HL-60 (cell line): ENCODE measurements around the gene LRMDA.
A peak's percentile ranks its signal among the peaks of the same experiment; 100 is the strongest.

Experiments used
- DNase-seq, 2 experiments: peaks; one replicate each; pipeline ENCODE4 v3.0.0-alpha.2; 2010 to 2020; ENCODE audit warnings: low read depth in 1 of 2, low spot score in 1 of 2
- H3K27ac ChIP-seq: fragments of 250-450 bp; sonication (Bioruptor Pico); replicated peaks from 2 replicates; pipeline ENCODE4 v1.5.1; 2020; ENCODE audit warnings: mild to moderate bottlenecking, moderate library complexity
- H3K27me3 ChIP-seq: fragments of 250-450 bp; sonication (Bioruptor Pico); 2 replicates; pipeline ENCODE4 v1.5.1; 2021; ENCODE audit warnings: mild to moderate bottlenecking, moderate library complexity; ENCODE audit not compliant: insufficient read depth, poor library complexity, severe bottlenecking
- H3K4me3 ChIP-seq: replicated peaks from 2 replicates; pipeline ENCODE4 v1.5.1; 2011; ENCODE audit warnings: mild to moderate bottlenecking, control low read depth, low read length; ENCODE audit not compliant: insufficient read depth
- GABPA ChIP-seq: IDR thresholded peaks from 2 replicates; pipeline ENCODE4 v1.6.1; 2012; ENCODE audit warnings: low read depth
- POLR2AphosphoS5 ChIP-seq: IDR thresholded peaks from 2 replicates; pipeline ENCODE4 v1.6.1; 2012; ENCODE audit warnings: low read depth
- SPI1 ChIP-seq: IDR thresholded peaks from 2 replicates; pipeline ENCODE4 v1.6.1; 2012; ENCODE audit warnings: low read depth, mild to moderate bottlenecking, borderline replicate concordance
- TF ChIP-seq, protein P1 (sequence below): IDR thresholded peaks from one replicate; pipeline ENCODE4 v1.5.1; 2011; ENCODE audit warnings: low read length, control low read depth, inconsistent platforms; ENCODE audit not compliant: insufficient read depth
- TF ChIP-seq, protein P2 (sequence below): IDR thresholded peaks from 2 replicates; pipeline ENCODE4 v1.6.1; 2012; ENCODE audit warnings: low read depth; ENCODE audit not compliant: insufficient replicate concordance

Gene LRMDA

DNA sequence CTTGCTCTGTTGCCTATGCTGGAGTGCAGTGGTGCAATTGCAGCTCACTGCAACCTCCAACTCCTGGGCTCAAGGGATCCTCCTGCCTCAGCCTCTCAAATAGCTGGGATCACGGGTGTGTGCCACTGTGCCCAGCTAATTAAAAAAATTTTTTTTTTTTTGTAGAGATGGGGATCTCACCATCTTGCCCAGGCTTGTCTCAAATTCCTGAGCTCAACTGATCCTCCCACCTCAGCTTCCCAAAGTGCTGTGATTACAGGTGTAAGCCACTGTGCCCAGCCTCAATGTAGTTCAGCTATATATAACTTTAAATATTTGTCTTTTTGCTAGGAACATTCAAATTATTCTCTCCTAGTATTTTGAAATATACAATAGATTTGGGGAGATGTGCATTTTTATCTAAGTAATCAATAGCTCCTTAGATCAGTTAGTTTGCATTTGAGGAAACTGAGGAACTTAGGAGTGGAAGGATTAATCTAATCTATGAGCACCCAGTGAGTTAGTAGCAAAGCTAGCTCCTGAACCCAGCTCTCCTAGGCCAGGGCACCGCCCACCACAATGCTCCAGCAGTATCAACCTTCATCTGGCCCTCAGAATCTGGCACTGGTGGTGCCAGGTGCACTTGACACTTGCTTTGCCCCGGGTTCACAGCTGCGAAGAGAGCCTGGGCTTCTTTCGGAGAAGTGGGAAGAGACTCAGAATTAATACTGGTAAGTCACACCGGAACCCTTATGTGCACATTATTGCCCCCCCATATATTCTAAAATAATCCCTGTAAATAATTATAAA lies 5.9 kb upstream of the LRMDA start:
- no peak overlapping the region for H3K27ac ChIP-seq
- no peak for DNase-seq
- no peak overlapping the region for H3K4me3 ChIP-seq
- no peak for TF ChIP-seq GABPA
- TF ChIP-seq, protein P1, sequence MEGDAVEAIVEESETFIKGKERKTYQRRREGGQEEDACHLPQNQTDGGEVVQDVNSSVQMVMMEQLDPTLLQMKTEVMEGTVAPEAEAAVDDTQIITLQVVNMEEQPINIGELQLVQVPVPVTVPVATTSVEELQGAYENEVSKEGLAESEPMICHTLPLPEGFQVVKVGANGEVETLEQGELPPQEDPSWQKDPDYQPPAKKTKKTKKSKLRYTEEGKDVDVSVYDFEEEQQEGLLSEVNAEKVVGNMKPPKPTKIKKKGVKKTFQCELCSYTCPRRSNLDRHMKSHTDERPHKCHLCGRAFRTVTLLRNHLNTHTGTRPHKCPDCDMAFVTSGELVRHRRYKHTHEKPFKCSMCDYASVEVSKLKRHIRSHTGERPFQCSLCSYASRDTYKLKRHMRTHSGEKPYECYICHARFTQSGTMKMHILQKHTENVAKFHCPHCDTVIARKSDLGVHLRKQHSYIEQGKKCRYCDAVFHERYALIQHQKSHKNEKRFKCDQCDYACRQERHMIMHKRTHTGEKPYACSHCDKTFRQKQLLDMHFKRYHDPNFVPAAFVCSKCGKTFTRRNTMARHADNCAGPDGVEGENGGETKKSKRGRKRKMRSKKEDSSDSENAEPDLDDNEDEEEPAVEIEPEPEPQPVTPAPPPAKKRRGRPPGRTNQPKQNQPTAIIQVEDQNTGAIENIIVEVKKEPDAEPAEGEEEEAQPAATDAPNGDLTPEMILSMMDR, result no peak
- H3K27me3 ChIP-seq, result no peaks in the 10 kb centered on the region

DNA sequence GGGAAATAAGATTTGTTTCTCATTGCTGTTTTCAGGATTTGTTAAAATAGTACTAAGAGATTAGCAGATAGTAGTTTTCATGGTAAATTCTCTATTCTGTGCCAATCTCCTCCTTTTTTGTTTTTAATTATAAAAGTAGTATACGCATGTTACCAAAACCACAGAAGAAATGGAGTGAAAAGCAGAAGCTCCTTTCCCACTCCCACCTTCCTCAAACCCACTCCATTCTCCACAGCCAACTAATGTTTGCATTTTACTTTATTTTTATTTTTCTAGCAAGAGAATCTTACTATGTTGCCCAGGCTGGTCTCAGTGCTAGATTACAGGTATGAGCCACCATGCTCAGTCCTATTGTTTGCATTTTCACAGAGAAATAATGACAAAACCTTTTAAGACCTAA lies 4.5 kb upstream of the LRMDA start:
- Histone ChIP-seq H3K27ac (peak overlapping the region; percentile 23; the same call in 1 of the 2 replicates), H3K27me3 (no peaks in the 10 kb centered on the region), H3K4me3 (no peak overlapping the region)
- TF ChIP-seq SPI1, result no peak; the same call in 1 of the 2 replicates
- no peak for TF ChIP-seq POLR2AphosphoS5
- DNase-seq, result no peak

DNA sequence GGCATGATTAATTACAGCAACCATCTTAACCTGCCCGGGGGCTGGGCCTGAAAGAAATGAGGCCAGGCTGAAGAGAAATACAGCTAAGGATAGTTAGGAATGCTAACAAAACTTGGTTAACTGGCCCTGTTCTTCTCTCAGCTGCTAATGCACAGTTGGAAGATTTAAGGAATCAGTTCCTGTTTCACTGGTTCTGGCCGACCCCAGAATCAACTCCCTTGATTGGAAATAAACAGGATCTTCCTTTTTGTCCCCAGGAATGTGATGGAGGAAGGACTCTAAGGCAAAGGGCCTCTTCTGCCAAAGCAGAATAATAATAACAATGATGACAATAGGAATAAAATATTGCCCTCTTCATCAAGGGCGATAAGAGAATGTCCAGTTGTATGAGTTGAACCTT lies 3.5 kb upstream of the LRMDA start:
- Histone ChIP-seq H3K27ac (no peak overlapping the region), H3K27me3 (no peaks in the 10 kb centered on the region), H3K4me3 (no peak overlapping the region)
- TF ChIP-seq, protein P1, result no peak
- TF ChIP-seq, protein P2, sequence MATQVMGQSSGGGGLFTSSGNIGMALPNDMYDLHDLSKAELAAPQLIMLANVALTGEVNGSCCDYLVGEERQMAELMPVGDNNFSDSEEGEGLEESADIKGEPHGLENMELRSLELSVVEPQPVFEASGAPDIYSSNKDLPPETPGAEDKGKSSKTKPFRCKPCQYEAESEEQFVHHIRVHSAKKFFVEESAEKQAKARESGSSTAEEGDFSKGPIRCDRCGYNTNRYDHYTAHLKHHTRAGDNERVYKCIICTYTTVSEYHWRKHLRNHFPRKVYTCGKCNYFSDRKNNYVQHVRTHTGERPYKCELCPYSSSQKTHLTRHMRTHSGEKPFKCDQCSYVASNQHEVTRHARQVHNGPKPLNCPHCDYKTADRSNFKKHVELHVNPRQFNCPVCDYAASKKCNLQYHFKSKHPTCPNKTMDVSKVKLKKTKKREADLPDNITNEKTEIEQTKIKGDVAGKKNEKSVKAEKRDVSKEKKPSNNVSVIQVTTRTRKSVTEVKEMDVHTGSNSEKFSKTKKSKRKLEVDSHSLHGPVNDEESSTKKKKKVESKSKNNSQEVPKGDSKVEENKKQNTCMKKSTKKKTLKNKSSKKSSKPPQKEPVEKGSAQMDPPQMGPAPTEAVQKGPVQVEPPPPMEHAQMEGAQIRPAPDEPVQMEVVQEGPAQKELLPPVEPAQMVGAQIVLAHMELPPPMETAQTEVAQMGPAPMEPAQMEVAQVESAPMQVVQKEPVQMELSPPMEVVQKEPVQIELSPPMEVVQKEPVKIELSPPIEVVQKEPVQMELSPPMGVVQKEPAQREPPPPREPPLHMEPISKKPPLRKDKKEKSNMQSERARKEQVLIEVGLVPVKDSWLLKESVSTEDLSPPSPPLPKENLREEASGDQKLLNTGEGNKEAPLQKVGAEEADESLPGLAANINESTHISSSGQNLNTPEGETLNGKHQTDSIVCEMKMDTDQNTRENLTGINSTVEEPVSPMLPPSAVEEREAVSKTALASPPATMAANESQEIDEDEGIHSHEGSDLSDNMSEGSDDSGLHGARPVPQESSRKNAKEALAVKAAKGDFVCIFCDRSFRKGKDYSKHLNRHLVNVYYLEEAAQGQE, result no peak
- TF ChIP-seq SPI1 (no peak), GABPA (no peak), POLR2AphosphoS5 (no peak)
- DNase-seq, result no peak

DNA sequence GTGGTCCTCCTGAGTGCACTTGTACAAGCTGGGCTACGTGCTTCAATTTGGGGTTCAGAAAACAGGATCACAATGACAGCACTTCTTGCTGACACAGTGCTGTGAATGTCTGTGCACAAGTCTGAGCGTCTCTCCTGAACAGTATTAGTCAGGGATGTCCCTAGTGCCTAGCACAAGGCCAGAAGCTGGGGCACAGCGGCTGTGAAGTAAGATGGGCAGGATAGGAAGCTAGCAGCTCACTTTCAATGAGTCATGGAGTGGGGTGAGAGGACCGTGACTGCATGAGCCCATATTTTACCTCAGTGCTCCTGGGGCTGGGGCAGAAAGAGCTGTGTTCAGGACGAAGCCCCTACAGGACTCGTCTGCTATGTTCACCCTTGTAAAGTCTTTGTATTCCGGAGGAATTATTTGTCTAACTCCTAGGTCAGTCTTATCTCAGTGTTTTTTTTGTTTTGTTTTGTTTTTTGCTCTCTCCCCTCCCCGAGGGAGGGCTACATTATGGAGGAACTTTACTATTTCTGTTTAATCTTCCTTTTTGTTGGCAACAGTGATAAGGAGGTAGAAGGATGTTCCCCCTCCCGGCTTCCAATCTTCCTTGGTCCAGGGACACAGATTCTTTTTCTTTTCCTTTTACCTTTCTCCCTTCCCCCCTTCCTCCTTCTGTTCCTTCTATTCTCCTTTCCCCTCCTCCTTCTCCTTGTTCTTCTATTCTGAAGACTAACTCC lies 2.8 kb upstream of the LRMDA start:
- H3K27ac ChIP-seq, result peak overlapping the region; percentile 74
- TF ChIP-seq, protein P1, result no peak
- TF ChIP-seq SPI1 (no peak), POLR2AphosphoS5 (no peak), GABPA (no peak)
- TF ChIP-seq, protein P2, result no peak
- no peak overlapping the region for H3K4me3 ChIP-seq
- no peaks in the 10 kb centered on the region for H3K27me3 ChIP-seq
- DNase-seq, result peak; percentile 63 to 69
